ENCODE results near the gene FUT7.
"Not testable (repeated sequence)": the region's sequence is repeated elsewhere in the genome, so short reads cannot be mapped to it uniquely, and the experiment has no call there.

The FUT7 gene

GRCh38 chr9:137008312-137008711 lies 23.6 kb downstream of the FUT7 start:
- H3K4me3 ChIP-seq (ENCODE audit: low read depth, low read length), result no peak overlapping the region
- no peak for DNase-seq (ENCODE audit: low read depth)

GRCh38 chr9:137007816-137008270 lies 24.0 kb downstream of the FUT7 start:
- H3K4me3 ChIP-seq (ENCODE audit: low read depth, low read length), result no peak overlapping the region
- DNase-seq (ENCODE audit: low read depth), result no peak

GRCh38 chr9:137007108-137007815 lies 24.6 kb downstream of the FUT7 start:
- no peak overlapping the region for H3K4me3 ChIP-seq (ENCODE audit: low read depth, low read length)
- no peak for DNase-seq (ENCODE audit: low read depth)

- no peak for DNase-seq (ENCODE audit: low read depth)
- no peak overlapping the region for H3K4me3 ChIP-seq (ENCODE audit: low read depth, low read length)
Measured at GRCh38 chr9:137006116-137007003, 25.5 kb downstream of the FUT7 start.

- not testable (repeated sequence) for H3K4me3 ChIP-seq (ENCODE audit: low read depth, low read length); DNase-seq (ENCODE audit: low read depth)
Measured at GRCh38 chr9:137004285-137004684, 27.6 kb downstream of the FUT7 start.

- no peak for DNase-seq (ENCODE audit: low read depth)
- no peak overlapping the region for H3K4me3 ChIP-seq (ENCODE audit: low read depth, low read length)
Measured at GRCh38 chr9:137002646-137003041, 29.2 kb downstream of the FUT7 start.

- no peak overlapping the region for H3K4me3 ChIP-seq (ENCODE audit: low read depth, low read length)
- DNase-seq (ENCODE audit: low read depth), result no peak
Measured at GRCh38 chr9:137001857-137002645, 29.8 kb downstream of the FUT7 start.

- no peak for DNase-seq (ENCODE audit: low read depth)
- no peak overlapping the region for H3K4me3 ChIP-seq (ENCODE audit: low read depth, low read length)
Measured at GRCh38 chr9:137000177-137000930, 31.5 kb downstream of the FUT7 start.

- no peak overlapping the region for H3K4me3 ChIP-seq (ENCODE audit: low read depth, low read length)
- no peak for DNase-seq (ENCODE audit: low read depth)
Measured at GRCh38 chr9:136997830-136998234, 34.1 kb downstream of the FUT7 start.

GRCh38 chr9:136997371-136997770 lies 34.5 kb downstream of the FUT7 start:
- H3K4me3 ChIP-seq (ENCODE audit: low read depth, low read length), result no peak overlapping the region
- DNase-seq (ENCODE audit: low read depth), result no peak

- no peak within 1 kb of the TSS for H3K4me3 ChIP-seq (ENCODE audit: low read depth, low read length)
- no peak for DNase-seq (ENCODE audit: low read depth)
Measured at GRCh38 chr9:136996361-136997292, 35.3 kb downstream of the FUT7 start, which contains the start of gene CLIC3. CLIC3 (minus strand) TSS chr9:136996568; CDS start chr9:136996543, 25 bp downstream.

GRCh38 chr9:136995772-136996311 lies 36.0 kb downstream of the FUT7 start:
- no peak overlapping the region for H3K4me3 ChIP-seq (ENCODE audit: low read depth, low read length)
- DNase-seq (ENCODE audit: low read depth), result no peak

GRCh38 chr9:136995362-136995761 lies 36.5 kb downstream of the FUT7 start:
- DNase-seq (ENCODE audit: low read depth), result no peak
- no peak overlapping the region for H3K4me3 ChIP-seq (ENCODE audit: low read depth, low read length)

GRCh38 chr9:136994888-136995230 lies 37.0 kb downstream of the FUT7 start:
- DNase-seq (ENCODE audit: low read depth), result no peak

GRCh38 chr9:136994180-136994887 lies 37.6 kb downstream of the FUT7 start:
- no peak for DNase-seq (ENCODE audit: low read depth)
- H3K4me3 ChIP-seq (ENCODE audit: low read depth, low read length), result no peak overlapping the region

More at GRCh38 chr9:136994888-136995230, 37.0 kb downstream of the FUT7 start:
- H3K4me3 ChIP-seq (ENCODE audit: low read depth, low read length), result no peak overlapping the region

- H3K4me3 ChIP-seq (ENCODE audit: low read depth, low read length), result peak overlapping the region; percentile 75
- DNase-seq (ENCODE audit: low read depth), result no peak
Measured at GRCh38 chr9:136992819-136993369, 39.0 kb downstream of the FUT7 start.

Data from skeletal muscle cell (primary cell).